ENCODE measurements around the gene ZNF180.
"Not testable (repeated sequence)": the region's sequence is repeated elsewhere in the genome, so short reads cannot be mapped to it uniquely, and the experiment has no call there.

GRCh38 chr19:44462600-44463286, 37.6 kb downstream of the ZNF180 start:
- not testable (repeated sequence) for TF ChIP-seq CTCF (IDR thresholded peaks at IDR 0.05); NFYB (CRISPR knock-in tag; conservative IDR thresholded peaks at IDR 0.05; ENCODE audit: low read depth); ATF6 (CRISPR knock-in tag; IDR thresholded peaks at IDR 0.05); TEAD1 (CRISPR knock-in tag; IDR thresholded peaks at IDR 0.05); SOX15 (CRISPR knock-in tag; IDR thresholded peaks at IDR 0.05); NR2C2 (CRISPR knock-in tag; IDR thresholded peaks at IDR 0.05); TEAD4 (CRISPR knock-in tag; IDR thresholded peaks at IDR 0.05); CBFB (CRISPR knock-in tag; IDR thresholded peaks at IDR 0.05; ENCODE audit: low read depth); USF1 (CRISPR knock-in tag; IDR thresholded peaks at IDR 0.05)

Measured in WTC11 (cell line).